Tibial nerve (tissue), 4 donors: ENCODE measurements around the gene CCDC15. TPM values are rescaled to one million over a fixed set of nuclear protein-coding genes. Genes with fewer than 3 reads are reported as not detected.

ENCODE experiments used
- DNase-seq, 2 donors: peaks; one replicate each; pipeline ENCODE4 v3.0.0-alpha.2; 2019; ENCODE audit warnings: low spot score in 2 of 2
- H3K27ac ChIP-seq, 4 donors: fragments of 200-600 bp; sonication (generic) in 3 of 4; one replicate each; pipeline ENCODE4 v1.5.1; 2017 to 2019; ENCODE audit warnings: mild to moderate bottlenecking in 1 of 4
- H3K27me3 ChIP-seq, 2 donors: fragments of 200-600 bp; sonication (generic) in 1 of 2; one replicate each; pipeline versions ENCODE4 v1.5.1 to v1.6.0; 2017 to 2019
- H3K36me3 ChIP-seq, 3 donors: fragments of 200-600 bp; sonication (generic); one replicate each; pipeline ENCODE4 v1.5.1; 2018 to 2019
- H3K4me1 ChIP-seq, 4 donors: fragments of 200-600 bp; sonication (generic) in 3 of 4; one replicate each; pipeline ENCODE4 v1.5.1; 2017 to 2019
- H3K4me3 ChIP-seq, 4 donors: fragments of 200-600 bp; sonication (generic) in 3 of 4; one replicate each; pipeline ENCODE4 v1.5.1; 2017 to 2019; ENCODE audit warnings: mild to moderate bottlenecking in 1 of 4, moderate library complexity in 1 of 4
- H3K9me3 ChIP-seq, 4 donors: fragments of 200-600 bp; sonication (generic) in 3 of 4; one replicate each; pipeline ENCODE4 v1.5.1; 2017 to 2019
- CTCF ChIP-seq, 5 experiments: fragments of 200-600 bp in 3 of 5; fragments of 450-650 bp in 2 of 5; sonication (generic) in 3 of 5; IDR thresholded peaks; one replicate each; pipeline ENCODE4 v1.5.1; 2016 to 2019; ENCODE audit warnings: antibody characterized with exemption in 5 of 5, mild to moderate bottlenecking in 3 of 5, moderate library complexity in 2 of 5
- EP300 ChIP-seq, 2 donors: sonication (generic); formaldehyde crosslinking; IDR thresholded peaks; one replicate each; pipeline ENCODE4 v1.6.1; 2017; ENCODE audit warnings: antibody characterized with exemption in 2 of 2, mild to moderate bottlenecking in 1 of 2
- POLR2A ChIP-seq, 2 donors: fragments of 450-650 bp; IDR thresholded peaks; one replicate each; pipeline ENCODE4 v1.6.1; 2017; ENCODE audit warnings: antibody characterized with exemption in 2 of 2, mild to moderate bottlenecking in 2 of 2, moderate library complexity in 2 of 2
- WGBS, 2 donors: methylation state at CpG; one replicate each; pipeline ENCODE4 v1.1.5; 2018; 5-methylcytosine and 5-hydroxymethylcytosine counted together
- total RNA-seq, 4 donors: library from RNA; depleted of rRNA; stranded (reverse); fragments of >200 nt; gene quantifications; one replicate each; pipeline ENCODE4 v1.1.0, GENCODE V29; 2016

CCDC15 gene
- total RNA-seq, 4 donors from 2014 or later = 0.98 to 4.2 (median 2.6) TPM

- 63 to 74% methylated on average over 5 of the region's 5 CpGs for whole genome bisulfite sequencing, 2 donors
- no peaks in the 10 kb centered on the region for H3K9me3 ChIP-seq
These were observed 103.1 kb downstream of the CCDC15 start for GRCh38 chr11:125056931-125057692.

GRCh38 chr11:125057693-125058016 is 103.7 kb downstream of the CCDC15 start:
- no peaks in the 10 kb centered on the region for H3K9me3 ChIP-seq
- 94 to 98% methylated on average over 5 of the region's 5 CpGs for WGBS, 2 donors
- H3K27ac ChIP-seq = no peak overlapping the region
- no peaks in the 10 kb centered on the region for H3K36me3 ChIP-seq
- no peak for DNase-seq
- TF ChIP-seq EP300 (IDR thresholded peaks at IDR 0.05) (no peak), POLR2A (IDR thresholded peaks at IDR 0.05) (no peak), CTCF (IDR thresholded peaks at IDR 0.05) (no peak)
- H3K4me1 ChIP-seq = peaks cover 0 to 4% (median 2%) of the 10 kb centered on the region in 4 donors
- no peak overlapping the region for H3K4me3 ChIP-seq
- H3K27me3 ChIP-seq = no peaks in the 10 kb centered on the region

More at GRCh38 chr11:125056931-125057692, 103.1 kb downstream of the CCDC15 start:
- DNase-seq = no peak
- Histone ChIP-seq H3K4me1 (no peaks in the 10 kb centered on the region), H3K4me3 (no peak overlapping the region), H3K27ac (no peak overlapping the region), H3K36me3 (no peaks in the 10 kb centered on the region), H3K27me3 (no peaks in the 10 kb centered on the region)
- TF ChIP-seq EP300 (IDR thresholded peaks at IDR 0.05) (no peak), CTCF (IDR thresholded peaks at IDR 0.05) (no peak), POLR2A (IDR thresholded peaks at IDR 0.05) (no peak)

GRCh38 chr11:125061281-125061680 is 107.3 kb downstream of the CCDC15 start:
- Histone ChIP-seq H3K36me3 (no peaks in the 10 kb centered on the region), H3K27ac (no peak overlapping the region), H3K27me3 (no peaks in the 10 kb centered on the region), H3K4me3 (no peak overlapping the region), H3K4me1 (peaks cover 0 to 17% (median 12%) of the 10 kb centered on the region in 4 donors), H3K9me3 (no peaks in the 10 kb centered on the region)
- TF ChIP-seq POLR2A (IDR thresholded peaks at IDR 0.05) = no peak
- TF ChIP-seq EP300 (IDR thresholded peaks at IDR 0.05) = no peak
- TF ChIP-seq CTCF (IDR thresholded peaks at IDR 0.05) = no peak
- DNase-seq = no peak
- WGBS, 2 donors = 63 to 75% methylated on average over 4 of the region's 4 CpGs

GRCh38 chr11:125062218-125062930 is 108.4 kb downstream of the CCDC15 start:
- Histone ChIP-seq H3K27me3 (peaks cover 0 to 4% of the 10 kb centered on the region in 2 donors), H3K4me3 (peak overlapping the region; percentile 44 to 66 (median 58)), H3K4me1 (peaks cover 0 to 17% (median 12%) of the 10 kb centered on the region in 4 donors), H3K27ac (peak overlapping the region in 3 of 4 donors; percentile 55 to 81 (median 72)), H3K36me3 (no peaks in the 10 kb centered on the region), H3K9me3 (no peaks in the 10 kb centered on the region)
- DNase-seq = no peak
- TF ChIP-seq CTCF (IDR thresholded peaks at IDR 0.05) (no peak), POLR2A (IDR thresholded peaks at IDR 0.05) (no peak), EP300 (IDR thresholded peaks at IDR 0.05) (no peak)
- WGBS, 2 donors = 45% methylated on average over 18 to 19 of the region's 19 CpGs

GRCh38 chr11:125062931-125063428 is 109.0 kb downstream of the CCDC15 start, which contains the start of gene SLC37A2:
TSS of gene SLC37A2 (plus strand) at chr11:125063305. CDS start at chr11:125063368, 63 bp downstream.
- no peaks in the 10 kb centered on the region for H3K9me3 ChIP-seq
- peak within 1 kb of the TSS; percentile 1 to 81 (median 64) for H3K27ac ChIP-seq
- H3K36me3 ChIP-seq = no peaks in the 10 kb centered on the region
- peak in 4 of 5 experiments; percentile 29 to 52 (median 37) for TF ChIP-seq CTCF (IDR thresholded peaks at IDR 0.05)
- TF ChIP-seq EP300 (IDR thresholded peaks at IDR 0.05) = peak in 1 of 2 donors; percentile 56
- peak; percentile 34 to 47 for TF ChIP-seq POLR2A (IDR thresholded peaks at IDR 0.05)
- peak within 1 kb of the TSS; percentile 44 to 66 (median 58) for H3K4me3 ChIP-seq
- H3K4me1 ChIP-seq = peaks cover 0 to 17% (median 12%) of the 10 kb centered on the region in 4 donors
- WGBS, 2 donors = 1 to 2% methylated on average over 17 to 24 of the region's 46 CpGs
- H3K27me3 ChIP-seq = peaks cover 0 to 4% of the 10 kb centered on the region in 2 donors
- DNase-seq = peak; percentile 37 to 41
